Type B pancreatic cell (in vitro differentiated cells): ENCODE data around the gene IL1R1. TPM values are rescaled to one million over a fixed set of nuclear protein-coding genes. Genes with fewer than 3 reads are reported as not detected.

Experiments used
- DNase-seq: peaks from one replicate; pipeline ENCODE4 v3.0.0; 2021; ENCODE audit warnings: mixed read lengths; ENCODE audit not compliant: unreplicated experiment; ENCODE audit errors: extremely low spot score
- H3K27ac Mint-ChIP-seq: 2 replicates; pipeline ENCODE4 v1.8.0; 2021; ENCODE audit warnings: mild to moderate bottlenecking, mixed read lengths
- H3K27me3 Mint-ChIP-seq: 2 replicates; pipeline ENCODE4 v1.8.0; 2021; ENCODE audit warnings: mixed read lengths
- H3K36me3 Mint-ChIP-seq: 2 replicates; pipeline ENCODE4 v1.8.0; 2021; ENCODE audit warnings: mixed read lengths
- H3K4me1 Mint-ChIP-seq: one replicate; pipeline ENCODE4 v1.8.0; 2021; ENCODE audit warnings: mixed read lengths; ENCODE audit not compliant: unreplicated experiment
- H3K4me3 Mint-ChIP-seq: 2 replicates; pipeline ENCODE4 v1.8.0; 2021; ENCODE audit warnings: mild to moderate bottlenecking, mixed read lengths
- H3K9me3 Mint-ChIP-seq: 2 replicates; pipeline ENCODE4 v1.8.0; 2021; ENCODE audit warnings: mixed read lengths
- total RNA-seq: library from RNA; stranded (reverse); gene quantifications from 2 replicates; pipeline ENCODE4 v1.2.1, GENCODE V29; 2021; ENCODE audit warnings: low replicate concordance
- TF ChIP-seq, protein P1 (sequence below): fragments of 200-600 bp; sonication (generic); conservative IDR thresholded peaks from 2 replicates; pipeline ENCODE4 v1.5.0; 2021; ENCODE audit warnings: antibody characterized with exemption, mild to moderate bottlenecking

Gene IL1R1
- total RNA-seq, 1 donor from 2014 or later: 15.8 TPM

- Mint-ChIP-seq H3K4me1 (peaks cover 6% of the 10 kb centered on the region), H3K4me3 (peak overlapping the region; percentile 57), H3K9me3 (no peaks in the 10 kb centered on the region), H3K27ac (peak overlapping the region; percentile 85), H3K27me3 (no peaks in the 10 kb centered on the region), H3K36me3 (peaks cover 29% of the 10 kb centered on the region)
- DNase-seq: no peak
- TF ChIP-seq, protein P1, sequence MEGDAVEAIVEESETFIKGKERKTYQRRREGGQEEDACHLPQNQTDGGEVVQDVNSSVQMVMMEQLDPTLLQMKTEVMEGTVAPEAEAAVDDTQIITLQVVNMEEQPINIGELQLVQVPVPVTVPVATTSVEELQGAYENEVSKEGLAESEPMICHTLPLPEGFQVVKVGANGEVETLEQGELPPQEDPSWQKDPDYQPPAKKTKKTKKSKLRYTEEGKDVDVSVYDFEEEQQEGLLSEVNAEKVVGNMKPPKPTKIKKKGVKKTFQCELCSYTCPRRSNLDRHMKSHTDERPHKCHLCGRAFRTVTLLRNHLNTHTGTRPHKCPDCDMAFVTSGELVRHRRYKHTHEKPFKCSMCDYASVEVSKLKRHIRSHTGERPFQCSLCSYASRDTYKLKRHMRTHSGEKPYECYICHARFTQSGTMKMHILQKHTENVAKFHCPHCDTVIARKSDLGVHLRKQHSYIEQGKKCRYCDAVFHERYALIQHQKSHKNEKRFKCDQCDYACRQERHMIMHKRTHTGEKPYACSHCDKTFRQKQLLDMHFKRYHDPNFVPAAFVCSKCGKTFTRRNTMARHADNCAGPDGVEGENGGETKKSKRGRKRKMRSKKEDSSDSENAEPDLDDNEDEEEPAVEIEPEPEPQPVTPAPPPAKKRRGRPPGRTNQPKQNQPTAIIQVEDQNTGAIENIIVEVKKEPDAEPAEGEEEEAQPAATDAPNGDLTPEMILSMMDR: no peak
Measured at GRCh38 chr2:102155703-102156515, 13.4 kb downstream of the IL1R1 start.

- Mint-ChIP-seq H3K4me1 (peaks cover 6% of the 10 kb centered on the region), H3K27ac (peak overlapping the region; percentile 84), H3K27me3 (no peaks in the 10 kb centered on the region), H3K4me3 (peak overlapping the region; percentile 34), H3K9me3 (no peaks in the 10 kb centered on the region), H3K36me3 (peaks cover 25% of the 10 kb centered on the region)
- DNase-seq: no peak
- TF ChIP-seq, protein P1: no peak
Measured at GRCh38 chr2:102158011-102158755, 15.6 kb downstream of the IL1R1 start.

DNA sequence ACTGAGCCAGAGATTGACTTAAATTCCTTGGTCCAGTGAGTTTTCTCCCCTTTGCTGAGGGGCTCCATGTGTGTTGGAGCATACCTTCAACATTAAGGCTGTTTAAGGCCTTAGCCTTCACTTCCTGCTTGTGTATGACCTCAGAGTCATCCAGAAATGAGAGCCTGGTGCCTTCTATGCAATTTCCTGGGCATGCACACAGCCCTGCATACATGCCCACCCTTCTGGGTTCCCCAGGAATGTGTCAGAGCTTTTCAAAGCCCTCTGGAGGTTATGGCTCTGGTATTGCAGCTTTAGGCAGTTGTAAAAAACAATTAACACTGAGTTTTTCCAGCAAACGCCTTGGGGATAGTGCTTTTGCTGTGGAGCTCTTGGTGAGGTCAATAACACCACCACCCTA is 16.7 kb downstream of the IL1R1 start:
- Mint-ChIP-seq H3K27me3 (no peaks in the 10 kb centered on the region), H3K4me3 (peak overlapping the region; percentile 34), H3K36me3 (peaks cover 21% of the 10 kb centered on the region), H3K27ac (peak overlapping the region; percentile 84), H3K4me1 (peaks cover 6% of the 10 kb centered on the region), H3K9me3 (no peaks in the 10 kb centered on the region)
- no peak for DNase-seq
- TF ChIP-seq, protein P1: no peak

DNA sequence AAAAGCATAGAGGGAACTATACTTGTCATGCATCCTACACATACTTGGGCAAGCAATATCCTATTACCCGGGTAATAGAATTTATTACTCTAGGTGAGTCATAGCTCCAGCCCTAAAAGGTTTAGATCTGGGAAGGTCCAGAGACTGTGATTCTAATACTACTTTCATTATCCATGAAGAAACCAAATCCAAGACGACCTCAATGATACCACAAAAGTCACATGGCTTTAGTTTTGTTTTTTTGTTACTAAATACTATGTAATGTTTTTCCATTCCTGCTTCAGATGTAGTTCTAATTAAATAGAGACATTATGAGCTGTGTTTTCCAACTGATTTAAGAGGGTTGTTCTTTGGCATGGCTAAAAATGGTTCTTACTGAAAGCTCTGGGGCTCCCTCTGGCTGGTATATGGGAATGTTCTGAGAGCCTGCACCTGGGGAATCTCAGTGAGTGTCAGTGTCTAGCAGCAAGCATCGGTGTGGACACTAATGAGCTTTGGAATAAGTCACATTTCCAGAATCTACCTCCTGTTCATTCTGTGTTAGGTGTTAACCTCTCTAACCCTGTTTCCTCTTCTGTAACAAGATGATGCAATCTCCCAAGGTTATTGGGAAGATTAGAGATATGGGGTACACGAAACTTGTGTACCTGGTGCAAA is 23.8 kb downstream of the IL1R1 start:
- no peak for DNase-seq
- peak overlapping the region; percentile 9 for H3K4me3 Mint-ChIP-seq
- H3K27me3 Mint-ChIP-seq: no peaks in the 10 kb centered on the region
- H3K4me1 Mint-ChIP-seq: peaks cover 4% of the 10 kb centered on the region
- TF ChIP-seq, protein P1: peak; percentile 33
- peak overlapping the region; percentile 43 for H3K27ac Mint-ChIP-seq
- H3K36me3 Mint-ChIP-seq: peaks cover 5% of the 10 kb centered on the region
- no peaks in the 10 kb centered on the region for H3K9me3 Mint-ChIP-seq

DNA sequence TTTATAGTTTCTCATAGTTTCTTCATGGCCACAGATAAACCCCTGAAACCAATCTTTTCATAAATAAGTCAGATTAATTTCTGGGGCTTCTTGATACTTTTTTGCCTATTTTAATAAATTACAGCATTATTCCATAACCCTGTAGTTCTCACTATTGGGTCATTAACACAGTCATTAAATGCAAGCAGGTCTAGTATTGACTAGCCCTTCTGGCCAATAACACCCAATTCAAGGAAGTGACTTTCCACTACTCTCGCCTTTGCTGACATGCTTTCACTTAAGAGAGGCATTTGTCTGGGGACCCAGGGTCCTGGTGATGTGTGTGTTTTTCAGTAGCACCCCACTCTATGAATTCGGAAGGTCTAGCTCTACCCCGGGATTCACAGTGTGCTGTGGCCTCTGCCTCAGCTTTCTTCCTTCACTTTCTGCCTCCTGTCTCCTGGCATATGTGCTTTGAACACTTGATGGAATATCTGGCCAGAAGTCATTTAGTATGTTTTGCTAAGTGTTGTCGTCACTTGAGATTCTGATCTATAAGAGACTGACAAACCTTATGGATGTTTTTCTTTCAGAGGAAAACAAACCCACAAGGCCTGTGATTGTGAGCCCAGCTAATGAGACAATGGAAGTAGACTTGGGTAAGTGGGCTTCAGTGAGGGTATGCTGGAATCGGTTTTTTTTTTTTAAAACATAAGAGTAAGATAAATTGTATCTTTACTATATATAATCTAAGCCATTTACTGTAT is 25.7 kb downstream of the IL1R1 start:
- DNase-seq: no peak
- Mint-ChIP-seq H3K4me1 (peaks cover 4% of the 10 kb centered on the region), H3K9me3 (no peaks in the 10 kb centered on the region), H3K36me3 (peaks cover 14% of the 10 kb centered on the region), H3K4me3 (no peak overlapping the region), H3K27ac (no peak overlapping the region), H3K27me3 (no peaks in the 10 kb centered on the region)
- TF ChIP-seq, protein P1: no peak
